Left ventricle myocardium inferior (tissue), 1 donor: Measurements from ENCODE around the gene SUCLG2. TPM values are rescaled to one million over a fixed set of nuclear protein-coding genes. Genes with fewer than 3 reads are reported as not detected.

Experiments
- DNase-seq: peaks from one replicate; pipeline ENCODE4 v3.0.0-alpha.2; 2020
- H3K27ac ChIP-seq: fragments of 200-600 bp; replicated peaks from 2 replicates; pipeline ENCODE4 v1.8.0; 2021
- H3K27me3 ChIP-seq: fragments of 200-600 bp; 2 replicates; pipeline ENCODE4 v1.8.0; 2021; ENCODE audit warnings: low read depth
- H3K36me3 ChIP-seq: fragments of 200-600 bp; 2 replicates; pipeline ENCODE4 v1.8.0; 2021
- H3K4me1 ChIP-seq: fragments of 200-600 bp; 2 replicates; pipeline ENCODE4 v1.8.0; 2021
- H3K4me3 ChIP-seq: fragments of 200-600 bp; 2 replicates; pipeline ENCODE4 v1.8.0; 2021; ENCODE audit warnings: mild to moderate bottlenecking, moderate library complexity
- H3K9me3 ChIP-seq: fragments of 200-600 bp; replicated peaks from 2 replicates; pipeline ENCODE4 v1.8.0; 2021
- intact Hi-C: fragments of 100-400 bp; cut with micrococcal nuclease; formaldehyde crosslinking; loops from one replicate; pipeline ENCODE4 v1.11.0; 2022
- total RNA-seq: library from RNA; stranded (reverse); fragmentation: NEBNext Ultra II Directional; extraction: Animal tissue kit (Norgen Biotek cat#: 25700); gene quantifications from one replicate; pipeline ENCODE4 v1.2.1, GENCODE V29; 2021
- TF ChIP-seq, protein P1 (sequence below): fragments of 200-600 bp; IDR thresholded peaks from 2 replicates; pipeline ENCODE4 v1.8.0; 2021; ENCODE audit warnings: antibody characterized with exemption, mild to moderate bottlenecking, borderline replicate concordance
- donor health status: DM: no; HTN: yes; CAD: no; lungs with severe emphysema.

Gene SUCLG2
- total RNA-seq, 1 donor from 2014 or later: 100 TPM

DNA sequence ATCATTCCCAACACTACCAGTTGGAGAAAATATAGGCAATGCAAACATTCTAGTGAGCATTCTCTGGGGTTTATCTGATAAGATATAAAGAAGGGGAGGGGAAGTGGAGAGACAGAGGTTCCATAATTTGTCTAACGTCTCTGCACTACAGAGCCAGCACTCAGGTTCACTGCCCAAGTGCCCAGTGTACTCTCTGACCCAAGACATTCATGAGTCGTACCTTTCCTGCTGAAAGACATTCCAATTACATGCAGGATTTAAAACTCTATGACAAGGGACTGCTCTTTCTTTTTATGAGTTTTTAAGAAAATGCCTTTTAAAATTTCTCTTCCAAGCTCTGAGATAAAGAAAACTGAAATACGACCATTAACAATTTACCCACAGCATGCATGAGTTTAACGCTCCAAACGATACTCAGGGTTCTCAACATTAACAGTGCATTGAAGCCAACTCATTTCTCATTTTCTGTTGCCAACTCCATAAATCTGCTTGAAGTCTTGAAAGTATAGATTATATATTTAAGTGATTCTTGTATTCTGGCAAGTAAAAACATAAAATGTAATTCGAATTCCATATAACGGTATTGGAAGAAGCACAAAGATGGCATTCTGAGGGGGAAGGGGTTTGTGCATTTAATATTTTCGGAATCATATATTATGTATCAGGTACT lies 193.4 kb downstream of the SUCLG2 start:
- TF ChIP-seq, protein P1, sequence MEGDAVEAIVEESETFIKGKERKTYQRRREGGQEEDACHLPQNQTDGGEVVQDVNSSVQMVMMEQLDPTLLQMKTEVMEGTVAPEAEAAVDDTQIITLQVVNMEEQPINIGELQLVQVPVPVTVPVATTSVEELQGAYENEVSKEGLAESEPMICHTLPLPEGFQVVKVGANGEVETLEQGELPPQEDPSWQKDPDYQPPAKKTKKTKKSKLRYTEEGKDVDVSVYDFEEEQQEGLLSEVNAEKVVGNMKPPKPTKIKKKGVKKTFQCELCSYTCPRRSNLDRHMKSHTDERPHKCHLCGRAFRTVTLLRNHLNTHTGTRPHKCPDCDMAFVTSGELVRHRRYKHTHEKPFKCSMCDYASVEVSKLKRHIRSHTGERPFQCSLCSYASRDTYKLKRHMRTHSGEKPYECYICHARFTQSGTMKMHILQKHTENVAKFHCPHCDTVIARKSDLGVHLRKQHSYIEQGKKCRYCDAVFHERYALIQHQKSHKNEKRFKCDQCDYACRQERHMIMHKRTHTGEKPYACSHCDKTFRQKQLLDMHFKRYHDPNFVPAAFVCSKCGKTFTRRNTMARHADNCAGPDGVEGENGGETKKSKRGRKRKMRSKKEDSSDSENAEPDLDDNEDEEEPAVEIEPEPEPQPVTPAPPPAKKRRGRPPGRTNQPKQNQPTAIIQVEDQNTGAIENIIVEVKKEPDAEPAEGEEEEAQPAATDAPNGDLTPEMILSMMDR: no peak

DNA sequence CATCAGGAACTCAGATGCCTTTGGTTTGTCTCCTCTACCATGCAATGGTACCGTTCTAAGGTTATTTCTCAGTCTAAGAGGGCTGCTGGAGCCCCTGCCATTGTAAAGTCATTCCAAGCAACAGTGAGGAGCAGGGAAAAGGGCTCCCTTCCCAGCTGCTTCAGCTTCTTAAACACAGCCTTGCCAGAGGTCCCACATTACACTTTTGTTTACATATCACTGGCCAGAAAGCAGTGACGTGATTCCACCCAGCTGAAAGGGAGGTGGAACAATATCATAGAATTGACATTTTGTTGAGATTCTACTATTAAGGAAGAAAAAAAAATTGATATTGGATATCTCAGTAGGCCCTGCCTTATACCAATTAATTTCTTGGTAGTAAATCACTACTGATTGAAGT lies 194.6 kb downstream of the SUCLG2 start:
- no peaks in the 10 kb centered on the region for H3K9me3 ChIP-seq
- no peaks in the 10 kb centered on the region for H3K4me1 ChIP-seq
- no peak overlapping the region for H3K4me3 ChIP-seq
- no peaks in the 10 kb centered on the region for H3K27me3 ChIP-seq
- intact Hi-C loops: no loop called here
- no peak overlapping the region for H3K27ac ChIP-seq
- no peaks in the 10 kb centered on the region for H3K36me3 ChIP-seq
- DNase-seq: no peak
- TF ChIP-seq, protein P1: no peak

More for the DNA sequence above, 193.4 kb downstream of the SUCLG2 start:
- H3K27me3 ChIP-seq: no peaks in the 10 kb centered on the region
- no peaks in the 10 kb centered on the region for H3K9me3 ChIP-seq
- no peaks in the 10 kb centered on the region for H3K36me3 ChIP-seq
- no peak overlapping the region for H3K4me3 ChIP-seq
- DNase-seq: no peak
- H3K27ac ChIP-seq: no peak overlapping the region
- intact Hi-C loops: no loop called here
- no peaks in the 10 kb centered on the region for H3K4me1 ChIP-seq

DNA sequence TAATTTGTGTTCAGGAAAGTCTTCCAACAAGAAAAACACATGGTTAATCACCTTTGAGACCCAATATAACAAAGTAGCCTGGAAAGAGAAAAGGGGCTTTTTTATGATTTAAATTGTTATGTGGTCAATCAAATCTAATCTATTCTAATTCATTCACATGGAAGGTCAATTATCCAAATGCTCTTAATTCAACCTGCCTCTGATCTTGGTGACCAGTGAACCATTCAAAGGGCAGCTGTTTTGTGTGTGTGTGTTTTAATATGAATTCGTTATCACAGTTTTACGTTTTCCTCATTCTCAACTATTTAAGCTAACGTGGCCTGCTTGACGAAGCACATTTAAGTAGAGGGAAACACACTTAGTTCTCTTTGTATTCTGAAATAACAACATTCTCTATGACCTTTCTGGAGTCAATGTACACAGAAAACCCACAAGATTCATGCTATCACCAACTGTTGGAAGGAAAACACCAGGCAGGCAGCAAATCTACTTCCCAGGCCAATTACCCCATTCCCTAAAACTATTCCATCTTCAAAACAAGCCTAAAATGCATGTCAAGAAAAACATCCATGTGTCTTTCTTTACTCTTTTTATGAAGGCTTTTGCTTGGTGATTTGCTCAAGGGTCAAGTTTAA lies 195.4 kb downstream of the SUCLG2 start:
- no peak for DNase-seq
- Histone ChIP-seq H3K9me3 (no peaks in the 10 kb centered on the region), H3K27me3 (no peaks in the 10 kb centered on the region), H3K4me1 (no peaks in the 10 kb centered on the region), H3K4me3 (no peak overlapping the region), H3K36me3 (no peaks in the 10 kb centered on the region), H3K27ac (no peak overlapping the region)
- TF ChIP-seq, protein P1: no peak
- intact Hi-C loops: no loop called here

DNA sequence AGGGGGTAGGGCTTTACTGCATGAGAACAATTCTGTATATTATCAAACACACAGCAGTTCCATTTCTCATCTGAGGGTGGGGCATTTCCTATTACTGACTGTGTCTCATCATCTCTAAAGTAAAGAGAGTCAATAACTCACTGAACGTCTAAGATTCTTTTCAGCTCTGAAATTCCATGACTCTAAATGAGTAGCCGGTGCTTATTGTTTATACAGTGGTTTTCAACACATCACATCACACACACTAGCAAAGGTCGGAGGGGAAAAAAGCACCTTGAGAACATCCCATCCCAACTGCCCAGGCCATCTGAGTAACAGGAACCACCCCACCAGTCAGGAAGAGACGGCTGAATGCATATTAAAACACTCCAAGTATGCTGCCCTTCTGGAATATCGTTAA lies 196.0 kb downstream of the SUCLG2 start:
- Histone ChIP-seq H3K27me3 (no peaks in the 10 kb centered on the region), H3K27ac (no peak overlapping the region), H3K4me3 (no peak overlapping the region), H3K4me1 (no peaks in the 10 kb centered on the region), H3K9me3 (no peaks in the 10 kb centered on the region), H3K36me3 (no peaks in the 10 kb centered on the region)
- TF ChIP-seq, protein P1: no peak
- DNase-seq: no peak
- intact Hi-C loops: no loop called here

DNA sequence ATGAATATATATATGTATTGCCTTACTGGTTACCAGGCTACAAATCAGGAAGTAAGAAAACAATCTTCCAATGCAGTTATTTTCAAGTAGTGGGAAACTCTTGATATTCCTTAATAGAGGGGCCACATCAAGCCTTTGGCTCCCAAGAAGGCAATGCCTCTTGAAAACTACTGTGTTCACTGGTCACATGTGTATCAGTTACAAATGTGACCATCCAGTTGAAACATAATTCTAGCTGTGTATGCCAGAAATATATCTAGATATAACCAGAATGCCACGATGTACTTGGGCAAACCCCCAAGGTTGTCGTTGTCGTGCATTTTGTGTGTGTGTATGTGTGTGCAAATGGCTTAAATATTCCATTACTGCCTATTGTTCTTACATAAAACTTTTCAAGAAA lies 200.8 kb downstream of the SUCLG2 start:
- Histone ChIP-seq H3K4me3 (no peak overlapping the region), H3K4me1 (no peaks in the 10 kb centered on the region), H3K36me3 (no peaks in the 10 kb centered on the region)

More for the DNA sequence above, 200.8 kb downstream of the SUCLG2 start:
- TF ChIP-seq, protein P1: no peak
- intact Hi-C loops: no loop called here
- H3K27ac ChIP-seq: no peak overlapping the region
- no peaks in the 10 kb centered on the region for H3K27me3 ChIP-seq
- DNase-seq: no peak
- H3K9me3 ChIP-seq: no peaks in the 10 kb centered on the region
